ENCODE results near the gene ITGAV.

GRCh38 chr2:186641807-186642321 lies 52.0 kb downstream of the ITGAV start:
- TF ChIP-seq POLR2AphosphoS5 (IDR thresholded peaks at IDR 0.05) (peak in 1 of 3 donors; percentile 30), CTCF (IDR thresholded peaks at IDR 0.05) (peak in 2 of 3 donors; percentile 49 to 58)
